Right lobe of liver (tissue), 6 donors: Measurements from ENCODE around the gene CDHR5. TPM values are rescaled to one million over a fixed set of nuclear protein-coding genes. Genes with fewer than 3 reads are reported as not detected.

Experiments
- ATAC-seq, 4 donors: fragments of 200-7000 bp; cut with Tn5 transposase; one replicate each; pipeline ENCODE4 v1.9.1; 2020; ENCODE audit warnings: mild to moderate bottlenecking in 4 of 4, moderate library complexity in 4 of 4
- DNase-seq, 3 donors: peaks; one replicate each; pipeline ENCODE4 v3.0.0-alpha.2; 2020
- H3K27ac ChIP-seq, 3 donors: fragments of 200-600 bp; one replicate each; pipeline ENCODE4 v1.8.0; 2022
- H3K27me3 ChIP-seq, 2 donors: fragments of 200-600 bp; one replicate each; pipeline ENCODE4 v1.8.0; 2022
- H3K36me3 ChIP-seq, 4 donors: fragments of 200-600 bp; sonication (generic) in 1 of 4; one replicate each; pipeline versions ENCODE4 v1.5.1 to v1.8.0; 2017 to 2022; ENCODE audit warnings: control low read depth in 1 of 4
- H3K4me1 ChIP-seq, 4 donors: fragments of 200-600 bp; sonication (generic) in 1 of 4; one replicate each; pipeline versions ENCODE4 v1.5.1 to v1.8.0; 2017 to 2022; ENCODE audit warnings: control low read depth in 1 of 4
- H3K4me3 ChIP-seq, 3 donors: fragments of 200-600 bp; one replicate each; pipeline ENCODE4 v1.8.0; 2022
- H3K9me3 ChIP-seq, 4 donors: fragments of 200-600 bp; sonication (generic) in 1 of 4; one replicate each; pipeline versions ENCODE4 v1.5.1 to v1.8.0; 2017 to 2022; ENCODE audit warnings: control low read depth in 1 of 4
- POLR2A ChIP-seq: fragments of 450-650 bp; IDR thresholded peaks from one replicate; pipeline ENCODE4 v1.6.1; 2017; ENCODE audit warnings: antibody characterized with exemption, mild to moderate bottlenecking
- WGBS: methylation state at CpG from one replicate; pipeline ENCODE4 v1.1.6; 2018; ENCODE audit warnings: low coverage, low lambda C conversion rate; ENCODE audit not compliant: insufficient coverage; ENCODE audit errors: missing lambda C conversion rate; 5-methylcytosine and 5-hydroxymethylcytosine counted together
- intact Hi-C, 2 donors: fragments of 100-400 bp; cut with DNase I; formaldehyde crosslinking; loops; one replicate each; pipeline versions ENCODE4 v1.11.2 to v1.14.1; 2022
- total RNA-seq, 6 experiments: library from RNA; depleted of rRNA in 2 of 6; stranded (reverse); fragments of >200 nt in 2 of 6; fragmentation: NEBNext Ultra II Directional in 3 of 6; extraction: Animal tissue kit (Norgen Biotek cat#: 25700) in 3 of 6; gene quantifications; one replicate each; pipeline versions ENCODE4 v1.1.0 to v1.2.4, GENCODE V29; 2016 to 2023
- TF ChIP-seq, protein P1 (sequence below), 4 donors: fragments of 200-600 bp in 3 of 4; fragments of 450-650 bp in 1 of 4; IDR thresholded peaks; one replicate each; pipeline versions ENCODE4 v1.5.1 to v1.8.0; 2016 to 2022; ENCODE audit warnings: antibody characterized with exemption in 4 of 4, mild to moderate bottlenecking in 2 of 4
- donor health status: DM: no; HTN: yes; CAD: no.
- donor health status: DM: no; HTN: no; CAD: no.
- donor health status: DM: no; HTN: no; CAD: no.
- donor health status: DM: no; HTN: yes; CAD: no.
- donor health status: DM: no; HTN: yes; CAD: no.

CDHR5 gene
- total RNA-seq, 6 experiments from 2014 or later, result 59.4 to 162 (median 80.7) TPM

DNA sequence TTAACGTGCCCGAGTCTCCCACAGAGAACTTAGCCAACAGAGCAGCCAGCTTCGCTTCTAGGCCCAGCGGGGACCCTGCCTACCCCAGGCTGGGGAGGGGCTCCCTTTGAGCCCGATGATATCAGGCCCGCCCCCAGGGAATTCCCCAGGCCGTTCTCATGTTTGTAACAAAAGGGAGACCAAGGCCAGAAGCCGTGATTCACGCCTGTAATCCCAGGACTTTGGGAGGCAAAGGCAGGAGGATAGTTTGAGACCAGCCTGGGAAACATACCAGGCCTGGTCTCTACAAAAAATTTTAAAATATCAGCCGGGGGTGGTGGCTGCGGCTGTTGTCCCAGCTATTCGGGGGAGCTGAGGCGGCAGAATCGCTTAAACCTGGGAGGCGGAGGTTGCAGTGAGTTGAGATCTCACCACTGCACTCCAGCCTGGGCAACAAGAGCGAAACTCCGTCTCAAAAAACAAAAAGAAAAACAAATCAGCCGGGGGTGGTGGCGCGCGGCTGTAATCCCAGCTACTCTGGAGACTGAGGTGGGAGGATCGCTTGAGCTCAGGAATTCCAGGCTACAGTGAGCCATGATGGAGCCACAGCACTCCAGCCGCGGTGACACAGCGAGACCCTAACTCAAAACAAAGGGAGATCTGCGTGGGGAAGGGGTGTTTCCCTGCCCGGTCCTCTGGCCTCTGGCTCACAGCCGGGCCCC lies 14.0 kb upstream of the CDHR5 start:
- H3K36me3 ChIP-seq, result no peaks in the 10 kb centered on the region
- TF ChIP-seq, protein P1, sequence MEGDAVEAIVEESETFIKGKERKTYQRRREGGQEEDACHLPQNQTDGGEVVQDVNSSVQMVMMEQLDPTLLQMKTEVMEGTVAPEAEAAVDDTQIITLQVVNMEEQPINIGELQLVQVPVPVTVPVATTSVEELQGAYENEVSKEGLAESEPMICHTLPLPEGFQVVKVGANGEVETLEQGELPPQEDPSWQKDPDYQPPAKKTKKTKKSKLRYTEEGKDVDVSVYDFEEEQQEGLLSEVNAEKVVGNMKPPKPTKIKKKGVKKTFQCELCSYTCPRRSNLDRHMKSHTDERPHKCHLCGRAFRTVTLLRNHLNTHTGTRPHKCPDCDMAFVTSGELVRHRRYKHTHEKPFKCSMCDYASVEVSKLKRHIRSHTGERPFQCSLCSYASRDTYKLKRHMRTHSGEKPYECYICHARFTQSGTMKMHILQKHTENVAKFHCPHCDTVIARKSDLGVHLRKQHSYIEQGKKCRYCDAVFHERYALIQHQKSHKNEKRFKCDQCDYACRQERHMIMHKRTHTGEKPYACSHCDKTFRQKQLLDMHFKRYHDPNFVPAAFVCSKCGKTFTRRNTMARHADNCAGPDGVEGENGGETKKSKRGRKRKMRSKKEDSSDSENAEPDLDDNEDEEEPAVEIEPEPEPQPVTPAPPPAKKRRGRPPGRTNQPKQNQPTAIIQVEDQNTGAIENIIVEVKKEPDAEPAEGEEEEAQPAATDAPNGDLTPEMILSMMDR (IDR thresholded peaks at IDR 0.05), result no peak
- TF ChIP-seq POLR2A, result no peak
- ATAC-seq (no peak), DNase-seq (no peak)
- peaks cover 0 to 9% (median 0%) of the 10 kb centered on the region in 4 donors for H3K4me1 ChIP-seq
- 68% methylated on average over 12 of the region's 28 CpGs for WGBS
- intact Hi-C loops, result no loop called here
- H3K4me3 ChIP-seq, result no peak overlapping the region
- no peaks in the 10 kb centered on the region for H3K9me3 ChIP-seq
- H3K27ac ChIP-seq, result no peak overlapping the region
- no peaks in the 10 kb centered on the region for H3K27me3 ChIP-seq

- Histone ChIP-seq H3K27ac (no peak overlapping the region), H3K4me1 (peaks cover 0 to 9% (median 0%) of the 10 kb centered on the region in 4 donors), H3K27me3 (no peaks in the 10 kb centered on the region), H3K4me3 (peak overlapping the region in 1 of 3 donors; percentile 1), H3K9me3 (no peaks in the 10 kb centered on the region), H3K36me3 (no peaks in the 10 kb centered on the region)
- no peak for TF ChIP-seq POLR2A
- TF ChIP-seq, protein P1 (IDR thresholded peaks at IDR 0.05), result no peak
- intact Hi-C loops, result no loop called here
- no peak for ATAC-seq
- DNase-seq, result peak in 1 of 3 donors; percentile 33
- WGBS, result 45% methylated on average over 10 of the region's 55 CpGs
Observed at GRCh38 chr11:637593-638521, 13.1 kb upstream of the CDHR5 start.

DNA sequence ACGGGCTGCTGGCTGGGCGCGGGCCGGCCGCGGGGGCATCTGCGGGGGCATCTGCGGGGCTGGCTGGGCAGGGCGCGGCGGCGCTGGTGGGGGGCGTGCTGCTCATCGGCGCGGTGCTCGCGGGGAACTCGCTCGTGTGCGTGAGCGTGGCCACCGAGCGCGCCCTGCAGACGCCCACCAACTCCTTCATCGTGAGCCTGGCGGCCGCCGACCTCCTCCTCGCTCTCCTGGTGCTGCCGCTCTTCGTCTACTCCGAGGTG lies 12.5 kb upstream of the CDHR5 start:
- DNase-seq (no peak), ATAC-seq (no peak)
- peaks cover 0 to 9% (median 0%) of the 10 kb centered on the region in 4 donors for H3K4me1 ChIP-seq
- no peaks in the 10 kb centered on the region for H3K36me3 ChIP-seq
- H3K4me3 ChIP-seq, result peak overlapping the region in 1 of 3 donors; percentile 1
- no peaks in the 10 kb centered on the region for H3K27me3 ChIP-seq
- intact Hi-C loops, result no loop called here
- TF ChIP-seq, protein P1 (IDR thresholded peaks at IDR 0.05), result no peak
- no peak for TF ChIP-seq POLR2A
- no peaks in the 10 kb centered on the region for H3K9me3 ChIP-seq
- no peak overlapping the region for H3K27ac ChIP-seq
- WGBS, result no CpG with 5 or more reads among the region's 34 CpGs

DNA sequence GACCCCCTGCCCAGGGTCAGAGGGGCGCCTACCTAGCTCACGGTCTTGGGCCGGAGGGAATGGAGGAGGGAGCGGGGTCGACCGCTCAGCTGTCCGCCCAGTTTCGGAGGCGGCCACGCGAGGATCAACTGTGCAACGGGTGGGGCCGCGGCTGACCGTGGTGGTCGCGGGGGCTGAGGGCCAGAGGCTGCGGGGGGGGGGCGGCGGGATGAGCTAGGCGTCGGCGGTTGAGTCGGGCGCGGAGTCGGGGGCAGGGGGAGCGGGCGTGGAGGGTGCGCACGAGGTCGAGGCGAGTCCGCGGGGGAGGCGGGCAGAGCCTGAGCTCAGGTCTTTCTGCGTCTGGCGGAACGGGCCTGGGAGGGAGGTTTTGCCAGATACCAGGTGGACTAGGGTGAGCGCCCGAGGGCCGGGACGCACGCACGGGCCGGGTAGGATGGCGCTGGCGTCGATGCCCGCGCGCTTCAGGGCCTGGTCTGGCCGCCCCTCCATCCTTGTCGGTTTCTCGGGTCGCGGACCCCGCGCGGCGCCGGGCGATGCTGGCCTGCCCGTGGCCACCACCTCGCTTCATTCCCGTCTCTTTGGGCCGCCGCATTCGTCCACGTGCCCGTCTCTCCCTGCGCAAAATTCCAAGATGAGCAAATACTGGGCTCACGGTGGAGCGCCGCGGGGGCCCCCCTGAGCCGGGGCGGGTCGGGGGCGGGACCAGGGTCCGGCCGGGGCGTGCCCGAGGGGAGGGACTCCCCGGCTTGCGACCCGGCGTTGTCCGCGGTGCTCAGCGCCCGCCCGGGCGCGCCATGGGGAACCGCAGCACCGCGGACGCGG lies 12.0 kb upstream of the CDHR5 start, which contains the start of gene DRD4:
Gene DRD4, plus strand, starts transcription at position 759 of the 822 bp plus-strand sequence. Its CDS starts 36 bp downstream, at position 795.
- peak; percentile 51 to 64 (median 61) for ATAC-seq
- Histone ChIP-seq H3K27me3 (no peaks in the 10 kb centered on the region), H3K4me1 (peaks cover 0 to 9% (median 0%) of the 10 kb centered on the region in 4 donors), H3K4me3 (peak within 1 kb of the TSS in 1 of 3 donors; percentile 1), H3K9me3 (no peaks in the 10 kb centered on the region), H3K36me3 (no peaks in the 10 kb centered on the region), H3K27ac (no peak within 1 kb of the TSS)
- WGBS, result 16% methylated on average over 6 of the region's 100 CpGs
- peak in 1 of 3 donors; percentile 29 for DNase-seq
- TF ChIP-seq POLR2A, result no peak
- TF ChIP-seq, protein P1 (IDR thresholded peaks at IDR 0.05), result no peak
- intact Hi-C loops, result no loop called here
